Mucosa of gallbladder (tissue), 1 donor: ENCODE data around the gene GPRC5B. TPM values are rescaled to one million over a fixed set of nuclear protein-coding genes. Genes with fewer than 3 reads are reported as not detected.
A peak's percentile ranks its signal among the peaks of the same experiment; 100 is the strongest.

Experiments used
- DNase-seq: peaks from one replicate; pipeline ENCODE4 v3.0.0-alpha.2; 2020; ENCODE audit warnings: low spot score
- total RNA-seq: library from RNA; stranded (reverse); gene quantifications from one replicate; pipeline ENCODE4 v1.2.1, GENCODE V29; 2021
- donor health status: DM: no; HTN: no; CAD: no.

Gene GPRC5B
- total RNA-seq, 1 donor from 2014 or later, result 32.5 TPM

DNA sequence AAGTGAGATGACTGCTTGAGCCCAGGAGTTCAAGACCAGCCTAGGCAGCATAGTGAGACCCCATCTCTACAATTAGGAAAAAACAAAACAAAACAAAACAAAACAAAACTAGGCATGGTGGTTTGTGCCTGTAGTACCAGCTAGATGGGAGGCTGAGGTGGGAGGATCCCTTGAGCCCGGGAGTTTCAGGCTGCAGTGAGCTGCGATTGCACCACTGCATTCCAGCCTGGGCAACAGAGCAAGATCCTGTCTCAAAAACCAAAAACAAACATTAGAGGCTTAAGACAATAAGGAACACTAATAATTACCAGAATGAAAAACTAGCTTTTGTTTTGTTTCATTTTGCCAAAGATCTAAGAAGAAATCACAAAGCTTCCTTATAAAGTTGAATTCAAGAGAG lies 69.2 kb downstream of the GPRC5B start:
- DNase-seq, result no peak

DNA sequence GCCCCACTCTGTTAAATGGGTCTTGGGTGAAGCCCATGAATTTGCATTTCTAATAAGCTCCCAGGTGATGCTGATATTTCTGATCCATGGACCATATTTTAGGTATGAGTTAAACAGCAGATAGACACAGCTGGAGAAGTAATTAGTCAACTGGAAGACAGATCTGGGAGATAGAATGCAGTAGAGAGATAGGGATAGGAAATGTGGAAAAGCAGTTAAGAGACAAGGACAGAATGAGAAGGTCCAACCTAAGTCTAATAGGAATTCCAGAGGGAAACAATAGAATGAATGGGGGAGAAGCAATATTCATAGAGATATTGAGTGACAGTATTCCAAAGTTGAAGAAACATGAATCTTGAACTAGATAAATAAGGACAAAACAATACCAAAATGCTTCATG lies 71.7 kb downstream of the GPRC5B start:
- no peak for DNase-seq

GRCh38 chr16:19810817-19811731 lies 73.6 kb downstream of the GPRC5B start:
- no peak for DNase-seq

DNA sequence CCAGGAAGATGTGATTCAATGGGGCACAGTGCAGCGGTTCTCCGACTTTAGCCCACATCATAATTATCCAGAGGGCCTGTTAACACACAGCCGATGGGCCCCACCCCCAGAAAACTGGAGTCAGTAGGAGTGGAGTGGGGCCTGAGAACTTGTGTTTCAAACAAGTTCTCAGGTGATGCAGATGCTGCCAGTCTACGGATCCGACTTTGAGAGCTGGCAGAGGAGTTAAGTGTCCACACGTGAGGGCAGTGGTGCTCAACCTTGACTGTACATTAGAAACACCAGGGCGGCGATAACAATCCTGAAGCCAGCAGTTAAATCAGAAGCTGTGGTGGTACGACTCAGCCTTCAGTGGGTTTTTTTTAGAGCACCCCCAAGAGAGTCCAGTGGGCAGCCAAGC lies 75.0 kb downstream of the GPRC5B start:
- DNase-seq, result no peak

- no peak for DNase-seq
Observed at GRCh38 chr16:19809121-19809635, 75.5 kb downstream of the GPRC5B start.

DNA sequence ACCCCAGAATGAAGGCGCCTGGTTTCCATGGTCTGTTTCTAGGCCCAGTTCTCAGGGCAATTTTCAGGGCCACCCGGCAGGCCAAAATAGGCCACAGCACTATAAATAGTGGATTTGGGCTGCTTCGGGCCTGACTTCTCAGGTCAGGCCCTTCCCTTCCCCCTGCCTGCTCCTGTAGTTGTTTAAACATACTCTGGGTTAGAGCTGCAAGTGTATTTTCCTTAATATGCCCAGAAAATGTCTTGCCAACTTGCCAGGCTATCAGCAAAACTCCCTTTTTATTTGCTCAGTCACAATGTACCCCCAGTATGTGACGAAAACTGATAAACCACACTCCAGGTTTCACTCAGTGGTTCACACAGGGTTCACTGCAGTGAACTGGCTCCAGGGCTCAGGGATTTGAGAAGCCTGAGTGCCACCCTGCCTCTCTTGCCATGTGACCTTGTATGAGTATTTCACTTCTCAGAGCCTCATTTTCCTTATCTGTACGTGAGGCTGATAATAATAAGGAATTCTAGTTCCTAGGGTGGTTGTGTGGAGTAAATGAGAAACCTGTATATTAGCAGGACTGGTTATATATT lies 76.5 kb downstream of the GPRC5B start:
- peak; percentile 74 for DNase-seq

Other genes with a start within 250 kb of the GPRC5B start
- 15.1 TPM for gene KNOP1, start 166.6 kb downstream of the GPRC5B start, total RNA-seq
- gene IQCK, start 166.6 kb downstream of the GPRC5B start, total RNA-seq, result 23.7 TPM
- gene GPR139, start 189.0 kb upstream of the GPRC5B start, total RNA-seq, result not detected